ENCODE data around the gene LRRC10B.

LRRC10B gene

GRCh38 chr11:61487342-61488025 lies 21.1 kb upstream of the LRRC10B start:
- no peak for DNase-seq

- DNase-seq = no peak
Measured at GRCh38 chr11:61488651-61489291, 19.8 kb upstream of the LRRC10B start.

- DNase-seq = no peak
Measured at GRCh38 chr11:61489833-61490721, 18.5 kb upstream of the LRRC10B start.

GRCh38 chr11:61491736-61492395 lies 16.7 kb upstream of the LRRC10B start:
- DNase-seq = no peak

GRCh38 chr11:61494381-61494961 lies 14.1 kb upstream of the LRRC10B start:
- DNase-seq = no peak

- no peak for DNase-seq
Measured at GRCh38 chr11:61495801-61496601, 12.5 kb upstream of the LRRC10B start.

- DNase-seq = no peak
Measured at GRCh38 chr11:61496602-61497400, 11.7 kb upstream of the LRRC10B start.

GRCh38 chr11:61497473-61497872 lies 11.1 kb upstream of the LRRC10B start:
- no peak for DNase-seq

- no peak for DNase-seq
Measured at GRCh38 chr11:61497876-61498275, 10.7 kb upstream of the LRRC10B start.

GRCh38 chr11:61498767-61499341 lies 9.7 kb upstream of the LRRC10B start:
- DNase-seq = no peak

- no peak for DNase-seq
Measured at GRCh38 chr11:61499816-61500491, 8.6 kb upstream of the LRRC10B start.

GRCh38 chr11:61502522-61502921 lies 6.0 kb upstream of the LRRC10B start:
- DNase-seq = no peak

- no peak for DNase-seq
Measured at GRCh38 chr11:61503135-61503770, 5.3 kb upstream of the LRRC10B start.

GRCh38 chr11:61505106-61505505 lies 3.4 kb upstream of the LRRC10B start:
- DNase-seq = no peak

GRCh38 chr11:61505640-61506155 lies 2.9 kb upstream of the LRRC10B start:
- no peak for DNase-seq

GRCh38 chr11:61507012-61507768 lies 1.4 kb upstream of the LRRC10B start:
- DNase-seq = no peak

GRCh38 chr11:61509043-61510029 lies 787 bp downstream of the LRRC10B start:
- DNase-seq = no peak

Data from GOT3 (cell line).